GM12878 (cell line): ENCODE results near the gene SUFU. TPM values are rescaled to one million over a fixed set of nuclear protein-coding genes. Genes with fewer than 3 reads are reported as not detected.

Source experiments
- IKZF2 ChIP-seq, 2 experiments: fragments of 450-650 bp; IDR thresholded peaks; 2 replicates each; pipeline ENCODE4 v1.6.1; 2017; ENCODE audit warnings: mild to moderate bottlenecking in 2 of 2, moderate library complexity in 2 of 2
- MTA2 ChIP-seq: fragments of 450-650 bp; IDR thresholded peaks from 2 replicates; pipeline ENCODE4 v1.6.1; 2016; ENCODE audit warnings: low read depth, mild to moderate bottlenecking, moderate library complexity
- POLR2AphosphoS5 ChIP-seq: IDR thresholded peaks from 2 replicates; pipeline ENCODE4 v1.6.1; 2011; ENCODE audit warnings: mild to moderate bottlenecking, low read length, inconsistent platforms
- RB1 ChIP-seq: fragments of 450-650 bp; formaldehyde crosslinking; IDR thresholded peaks from 2 replicates; pipeline ENCODE4 v1.6.1; 2017; ENCODE audit warnings: mild to moderate bottlenecking, borderline replicate concordance
- RBBP5 ChIP-seq: fragments of 200-600 bp; sonication (generic); conservative IDR thresholded peaks from 2 replicates; pipeline ENCODE4 v1.6.1; 2016
- RELA ChIP-seq: fragments of 450-650 bp; IDR thresholded peaks from 2 replicates; pipeline ENCODE4 v1.8.0; 2014; ENCODE audit warnings: borderline replicate concordance; ENCODE audit not compliant: partially characterized antibody
- REST ChIP-seq: IDR thresholded peaks from 2 replicates; pipeline ENCODE4 v1.6.1; 2012; ENCODE audit warnings: mild to moderate bottlenecking, low read depth, low read length
- ZBTB33 ChIP-seq: fragments of 450-650 bp; IDR thresholded peaks from 2 replicates; pipeline ENCODE4 v1.6.1; 2017; ENCODE audit warnings: mild to moderate bottlenecking
- polyA plus RNA-seq, 11 experiments: library from polyadenylated mRNA; depleted of rRNA in 4 of 11; unstranded in 6 of 11; stranded (reverse) in 5 of 11; fragments of >200 nt; fragmentation: Nextera tagmentation in 4 of 11; fragmentation: Illumina TruSeq in 1 of 11; extraction: Ambion mirVana in 4 of 11; extraction: Trizol in 1 of 11; gene quantifications; 1 replicate in 1 of 11; 2 replicates in 10 of 11; pipeline versions ENCODE4 v1.2.1 to v1.2.3, GENCODE V29; 2011 to 2016; ENCODE audit warnings: inconsistent platforms in 2 of 11, missing spikeins in 2 of 11, low read depth in 1 of 11
- total RNA-seq, 4 experiments: library from RNA; depleted of rRNA in 3 of 4; stranded (reverse); fragments of >200 nt in 3 of 4; fragmentation: Illumina TruSeq in 1 of 4; extraction: Trizol in 1 of 4; gene quantifications; 2 replicates each; pipeline versions ENCODE4 v1.2.1 to v1.2.3, GENCODE V29; 2013 to 2021

SUFU gene
- total and polyA plus RNA-seq, 10 of the 15 experiments (the other 5 are each of a cell fraction or from before 2014, with no cell fraction given): 0.68 to 7.7 (median 2.4) TPM

GRCh38 chr10:102657984-102658724 lies 154.4 kb downstream of the SUFU start (continued):
- TF ChIP-seq REST (no peak), MTA2 (no peak), RBBP5 (no peak), ZBTB33 (no peak), POLR2AphosphoS5 (no peak), RELA (no peak), RB1 (no peak), IKZF2 (IDR thresholded peaks at IDR 0.05) (no peak)
